Activated CD8-positive, alpha-beta memory T cell treated with anti-CD3 and anti-CD28 coated beads for 4 hours (primary cell): ENCODE results near the gene RC3H1.
"Not testable (repeated sequence)": the region's sequence is repeated elsewhere in the genome, so short reads cannot be mapped to it uniquely, and the experiment has no call there.

Experiments used
- DNase-seq, 2 donors: peaks; one replicate each; pipeline ENCODE4 v3.0.0-alpha.2; 2020; ENCODE audit warnings: low read depth in 2 of 2

Gene RC3H1

DNA sequence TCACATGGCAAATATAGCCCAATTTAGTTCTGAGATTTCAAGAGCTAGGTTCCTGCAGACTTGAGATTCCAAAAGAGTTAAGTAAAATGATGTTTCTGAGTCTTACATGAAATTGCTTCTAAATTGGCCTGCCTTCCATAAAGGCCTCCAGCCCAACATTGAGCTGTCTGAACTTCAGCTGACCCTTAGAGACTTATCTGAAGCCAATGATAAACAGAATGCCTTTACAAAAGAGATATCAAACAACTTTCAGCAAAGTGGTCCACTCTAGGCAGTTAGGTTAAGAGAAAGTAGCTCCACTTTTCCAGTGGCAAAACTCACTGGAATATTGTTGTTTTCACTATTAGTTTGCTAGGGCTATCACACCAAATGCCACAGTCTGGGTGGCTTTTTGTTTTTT, 6.3 kb upstream of the RC3H1 start:
- DNase-seq, result no peak

DNA sequence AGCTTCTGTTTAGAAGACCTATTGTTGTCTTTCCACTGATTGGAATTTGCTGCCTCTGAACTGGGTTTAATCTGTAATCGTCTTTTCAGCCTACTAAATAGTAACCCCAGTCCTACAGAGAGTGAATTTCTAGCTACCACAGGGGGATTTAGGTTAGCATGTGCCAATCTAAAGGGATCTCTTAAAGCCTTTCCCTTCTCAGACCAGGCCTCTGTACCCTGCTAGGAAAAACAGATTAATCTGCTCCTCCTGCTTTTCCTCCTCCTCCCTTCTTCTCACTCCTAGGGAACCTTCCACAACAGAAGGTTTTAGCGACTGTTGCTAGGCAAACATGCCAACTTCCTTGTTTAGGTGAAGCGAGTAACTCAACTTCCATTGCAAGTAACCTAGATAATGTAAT, 1.3 kb upstream of the RC3H1 start:
- no peak for DNase-seq

DNA sequence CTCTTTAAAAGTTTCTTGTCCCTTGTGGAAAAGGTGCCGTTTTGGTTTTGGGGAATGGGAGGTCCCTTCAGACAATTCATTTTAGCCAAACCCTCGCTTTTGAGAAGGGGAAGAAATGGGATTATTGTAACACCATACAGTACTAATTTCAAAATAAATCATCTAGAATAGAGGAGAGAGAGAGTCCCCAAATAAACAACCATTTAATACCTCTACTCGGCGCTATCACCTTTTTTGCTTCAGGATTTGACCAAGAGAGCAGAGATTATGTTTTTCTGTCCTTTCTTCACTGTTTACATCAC, 770 bp upstream of the RC3H1 start:
- DNase-seq, result no peak

DNA sequence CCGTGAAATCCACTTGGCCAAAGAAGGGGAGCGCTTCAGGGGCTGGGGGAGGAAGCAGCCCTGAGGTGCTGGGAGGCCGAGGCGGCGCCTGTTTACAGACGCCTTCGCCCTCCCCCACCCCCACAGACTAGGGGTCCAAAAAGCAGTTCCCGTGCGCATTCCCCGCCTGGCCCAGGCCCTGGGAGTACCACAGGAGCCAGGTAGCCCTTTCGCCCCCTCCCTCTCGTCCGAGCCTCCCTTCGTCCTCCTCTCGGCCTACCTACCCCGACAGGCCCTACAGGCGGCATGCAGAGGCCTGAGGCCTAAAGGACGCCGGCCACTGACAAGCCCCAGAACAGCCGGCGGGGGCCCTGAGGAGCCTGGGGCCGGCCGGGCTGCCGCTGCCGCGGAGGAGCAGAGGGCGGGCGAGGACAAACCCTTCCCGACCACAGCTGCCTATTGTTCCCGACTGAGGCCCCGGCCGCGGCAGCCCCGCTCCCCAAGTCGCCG, 522 bp downstream of the RC3H1 start:
- peak in 1 of 2 donors; percentile 16 for DNase-seq

DNA sequence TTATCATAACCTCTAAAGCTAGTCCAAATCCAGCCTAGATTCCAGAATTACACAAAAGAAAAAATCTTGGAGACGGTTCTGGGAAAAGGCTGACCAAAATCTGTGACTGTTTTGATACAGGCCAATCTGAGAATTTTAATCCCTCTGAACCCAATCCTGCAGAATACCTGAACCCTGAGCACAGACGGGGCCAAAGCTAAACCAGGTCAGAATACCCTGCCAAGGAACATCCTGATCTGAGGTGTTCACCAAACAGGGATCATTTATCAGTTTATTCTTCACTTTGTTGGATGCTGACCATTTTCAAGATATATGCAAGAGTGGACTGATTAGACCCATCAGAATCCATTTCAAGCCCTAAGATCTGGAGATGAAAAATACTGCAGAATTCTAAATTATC, 3.6 kb downstream of the RC3H1 start:
- no peak for DNase-seq

DNA sequence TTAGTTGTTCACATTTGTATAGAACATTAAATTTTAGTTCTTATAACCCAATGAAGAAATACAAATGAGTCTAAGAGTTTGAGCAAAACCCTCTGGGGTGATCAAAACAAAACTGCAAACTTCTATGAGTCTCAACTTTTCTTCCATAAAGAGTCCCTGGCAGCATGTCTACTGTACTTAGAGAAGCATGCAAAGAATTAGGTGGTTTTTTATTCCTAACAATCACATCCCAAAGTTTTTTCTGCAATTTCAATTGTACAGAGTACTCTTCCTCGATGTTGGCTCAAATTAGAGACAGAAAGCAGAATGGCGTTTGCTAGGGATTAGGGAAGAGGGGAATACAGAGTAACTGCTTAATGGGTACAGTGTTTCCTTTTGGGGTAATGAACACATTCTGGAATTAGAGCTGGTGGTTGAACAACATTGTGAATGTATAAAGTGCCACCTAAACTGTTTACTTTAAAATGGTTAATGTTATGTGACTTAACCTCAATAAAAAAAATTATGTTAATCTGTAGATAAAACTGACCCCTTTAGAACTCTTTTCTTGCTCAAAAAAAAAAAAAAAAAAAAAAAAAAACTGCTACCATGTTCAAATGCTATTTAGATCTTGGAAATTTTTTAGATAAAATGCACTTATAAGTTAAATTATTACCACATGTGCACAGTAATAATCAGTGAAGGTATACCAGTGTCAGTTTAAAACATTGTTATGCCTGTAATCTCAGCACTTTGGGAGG, 4.8 kb downstream of the RC3H1 start:
- DNase-seq, result no peak

DNA sequence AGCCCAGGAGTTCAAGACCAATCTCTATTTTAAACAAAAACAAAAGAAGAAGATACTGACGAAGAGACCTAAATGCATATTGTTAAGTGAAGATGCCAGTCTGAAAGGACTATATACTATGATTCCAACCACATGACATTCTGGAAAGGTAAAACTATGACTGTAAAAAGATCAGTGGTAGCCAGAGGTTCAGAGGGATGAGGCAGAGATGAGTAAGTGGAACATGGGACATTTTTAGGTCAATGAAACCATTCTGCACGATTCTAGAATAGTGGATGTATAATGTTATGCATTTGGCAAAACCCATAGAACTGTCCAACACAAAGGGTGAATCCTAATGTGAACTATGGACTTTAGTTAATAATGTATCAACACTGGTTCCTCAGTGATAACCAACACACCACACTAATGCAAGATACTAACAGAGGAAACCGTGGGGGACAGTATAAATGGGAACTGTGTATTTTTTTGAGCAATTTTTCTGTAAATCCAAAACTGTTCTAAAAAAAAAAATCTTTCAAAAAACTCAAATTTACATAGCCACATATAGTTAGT, 8.2 kb downstream of the RC3H1 start:
- DNase-seq, result no peak

DNA sequence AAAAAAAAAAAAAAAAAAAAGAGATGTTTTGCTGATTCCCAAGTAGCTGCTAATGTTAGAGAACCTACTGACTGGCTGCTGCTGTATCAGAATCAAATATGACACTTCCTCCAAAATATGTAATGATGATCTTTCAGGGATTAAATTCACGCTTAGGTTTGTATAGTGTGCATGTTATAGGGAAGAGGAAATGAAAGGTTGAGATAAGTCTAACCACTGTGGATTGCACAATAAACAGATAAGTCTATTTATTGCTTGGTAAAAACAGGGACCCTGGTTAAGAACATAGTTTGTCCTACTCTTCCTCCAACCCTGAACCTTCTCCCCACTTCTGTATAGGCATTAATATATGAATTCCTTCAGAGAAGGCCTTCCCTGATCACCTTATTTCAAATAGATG, 13.2 kb downstream of the RC3H1 start:
- DNase-seq, result no peak

DNA sequence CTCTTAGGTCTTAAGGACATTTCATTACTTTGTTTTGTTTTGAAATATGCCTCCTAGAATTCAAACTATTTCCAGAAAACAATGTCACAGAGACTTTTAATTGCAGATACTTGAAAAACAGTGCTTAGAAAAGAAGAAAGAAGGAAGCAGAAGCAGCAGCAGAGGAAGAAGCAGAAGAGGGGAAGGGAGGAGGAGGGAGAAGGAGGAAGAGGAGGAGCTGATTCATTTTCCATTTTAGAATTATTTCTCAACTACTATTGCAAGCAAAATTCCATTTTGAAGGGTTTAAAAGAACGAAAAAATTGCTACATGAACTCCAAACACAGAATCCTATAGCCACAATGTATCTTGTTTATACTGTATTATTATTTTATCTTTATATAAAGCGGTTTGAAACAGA, 13.9 kb downstream of the RC3H1 start:
- no peak for DNase-seq

DNA sequence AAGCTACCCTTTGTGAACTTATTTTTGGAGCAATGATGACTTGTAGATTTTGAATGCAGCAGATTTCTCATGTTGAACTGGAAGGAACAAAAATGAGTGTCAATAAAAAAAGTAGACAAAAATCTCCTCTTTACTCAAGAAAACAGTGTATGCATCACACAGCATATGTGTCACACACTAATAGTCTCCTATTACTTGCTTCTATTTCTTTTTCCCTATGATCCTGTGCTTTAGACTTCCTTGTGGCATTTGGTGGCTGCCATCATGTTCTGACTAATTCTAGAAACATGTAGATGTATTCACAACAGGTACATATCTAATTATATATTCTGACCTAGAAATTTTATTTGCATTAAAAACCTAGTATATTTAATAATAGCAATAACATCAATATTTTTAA, 14.3 kb downstream of the RC3H1 start:
- no peak for DNase-seq

DNA sequence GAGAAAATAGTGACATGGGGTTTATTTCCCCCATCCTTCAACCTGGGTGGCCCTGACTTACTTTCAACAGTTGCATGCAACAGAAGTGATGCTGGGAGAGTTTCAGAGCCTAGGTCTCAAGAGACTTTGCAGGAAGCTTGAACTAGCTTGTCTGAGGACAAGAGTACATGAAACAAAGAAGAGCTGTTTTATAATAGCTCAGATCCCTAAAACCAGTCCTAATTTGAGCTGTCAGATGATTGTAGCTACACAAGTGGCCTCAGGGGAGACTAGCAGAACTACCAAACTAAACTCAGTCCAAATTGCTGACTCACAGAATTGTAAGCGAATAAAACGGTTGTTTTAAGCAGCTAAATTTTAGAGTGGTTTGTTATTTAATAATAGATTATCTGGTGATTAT, 17.1 kb downstream of the RC3H1 start:
- no peak for DNase-seq

DNA sequence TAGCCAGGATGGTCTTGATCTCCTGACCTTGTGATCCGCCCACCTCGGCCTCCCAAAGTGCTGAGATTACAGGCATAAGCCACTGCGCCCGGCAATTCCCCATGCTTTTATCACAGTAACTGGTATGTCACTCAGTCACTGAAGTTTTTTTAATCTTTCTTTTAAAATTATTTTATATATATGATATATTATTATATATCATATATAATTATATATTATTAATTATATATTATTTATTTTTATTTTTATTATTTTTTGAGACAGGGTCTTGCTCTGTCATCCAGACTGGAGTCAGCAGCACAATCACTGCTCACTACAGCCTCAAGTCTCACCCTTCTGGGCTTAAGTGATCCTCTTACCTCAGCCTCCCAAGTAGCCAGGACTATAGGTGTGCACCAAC, 18.3 kb downstream of the RC3H1 start:
- DNase-seq, result no peak

DNA sequence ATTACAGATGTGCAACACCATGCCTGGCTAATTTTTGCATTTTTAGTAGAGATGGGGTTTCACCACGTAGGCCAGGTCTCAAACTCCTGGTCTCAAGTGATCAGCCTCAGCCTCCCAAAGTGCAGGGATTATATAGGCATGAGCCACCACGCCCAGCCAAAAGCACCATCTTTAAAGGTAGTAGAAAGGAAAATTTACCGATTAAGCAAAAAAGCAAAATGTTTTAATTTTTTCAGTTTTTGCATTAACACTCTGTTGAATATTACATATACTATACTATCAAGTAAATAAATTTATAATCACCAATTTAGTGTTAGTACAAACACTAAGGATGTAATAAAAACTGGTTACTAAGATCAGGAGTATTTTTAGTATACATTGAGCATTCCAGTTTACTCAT, 20.6 kb downstream of the RC3H1 start:
- no peak for DNase-seq

DNA sequence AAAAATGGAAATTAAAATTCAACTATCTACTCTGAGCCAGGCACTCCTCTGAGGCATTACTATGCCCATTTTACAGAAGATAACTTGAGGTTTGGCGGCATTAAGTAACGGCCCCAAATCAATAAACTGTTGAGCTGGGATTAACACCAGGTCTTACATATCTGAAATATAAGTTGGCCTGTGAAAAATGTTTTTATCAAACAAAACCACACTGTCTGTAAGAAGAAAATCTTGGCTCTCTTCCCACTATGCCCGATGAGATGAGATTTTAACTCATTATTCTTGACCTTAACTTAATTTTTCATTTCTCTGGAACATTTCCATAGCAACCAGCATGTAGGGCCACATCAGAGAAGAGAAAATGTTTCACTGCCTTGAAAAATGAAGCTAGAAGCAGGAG, 21.8 kb downstream of the RC3H1 start:
- no peak for DNase-seq

DNA sequence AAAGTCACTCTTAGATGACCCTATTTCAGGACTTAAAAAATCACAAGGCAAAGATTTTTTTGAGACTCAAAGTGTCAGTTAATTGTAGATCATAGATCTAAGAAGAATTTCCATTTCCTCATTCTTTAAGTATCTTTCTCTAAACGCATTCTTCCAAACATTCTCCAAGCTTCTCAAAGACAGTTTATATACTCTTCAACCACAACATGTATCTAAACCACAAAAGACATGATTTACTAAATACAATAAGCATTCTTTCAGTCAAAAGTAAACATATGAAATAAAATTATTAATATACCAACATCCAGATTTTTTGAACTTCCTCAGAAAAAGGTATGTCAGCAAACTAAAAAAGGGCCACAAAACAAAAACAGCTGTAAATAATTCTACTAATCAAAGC, 24.4 kb downstream of the RC3H1 start:
- no peak for DNase-seq

DNA sequence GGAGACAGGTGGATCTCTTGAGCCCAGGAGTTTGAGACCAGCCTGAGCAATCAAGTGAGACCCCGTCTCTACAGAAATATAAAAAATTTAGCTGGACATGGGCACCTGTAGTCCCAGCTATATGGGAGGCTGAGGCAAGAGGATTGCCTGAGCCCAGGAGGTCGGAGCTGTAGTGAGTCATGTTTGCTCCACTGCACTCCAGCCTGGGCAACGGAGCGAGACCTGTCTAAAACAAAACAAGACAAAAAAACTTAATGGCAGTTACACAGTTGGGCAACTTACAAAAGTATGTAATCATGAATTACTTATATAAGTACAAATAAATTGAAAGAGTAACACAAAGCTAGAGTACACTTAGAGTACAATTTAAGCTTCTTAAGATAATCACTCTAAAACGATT, 25.2 kb downstream of the RC3H1 start:
- DNase-seq, result no peak

DNA sequence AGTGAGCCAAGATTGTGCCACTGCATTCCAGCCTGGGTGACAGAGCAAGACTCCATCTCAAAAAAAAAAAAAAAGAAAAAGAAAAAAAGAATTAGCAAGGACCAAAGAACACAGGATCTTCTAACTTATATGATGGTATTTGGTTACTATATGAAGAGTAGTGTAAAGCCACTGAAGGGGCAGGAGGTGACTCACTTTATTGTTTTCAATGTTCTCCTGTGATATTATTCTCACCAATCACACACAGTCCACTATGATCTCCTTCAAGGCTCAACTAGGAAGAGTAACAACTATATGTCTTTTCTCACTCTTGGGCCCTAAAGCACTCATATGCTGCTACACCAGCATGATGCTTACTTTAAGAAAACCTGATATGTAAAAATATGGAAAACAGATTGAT, 26.7 kb downstream of the RC3H1 start:
- no peak for DNase-seq

DNA sequence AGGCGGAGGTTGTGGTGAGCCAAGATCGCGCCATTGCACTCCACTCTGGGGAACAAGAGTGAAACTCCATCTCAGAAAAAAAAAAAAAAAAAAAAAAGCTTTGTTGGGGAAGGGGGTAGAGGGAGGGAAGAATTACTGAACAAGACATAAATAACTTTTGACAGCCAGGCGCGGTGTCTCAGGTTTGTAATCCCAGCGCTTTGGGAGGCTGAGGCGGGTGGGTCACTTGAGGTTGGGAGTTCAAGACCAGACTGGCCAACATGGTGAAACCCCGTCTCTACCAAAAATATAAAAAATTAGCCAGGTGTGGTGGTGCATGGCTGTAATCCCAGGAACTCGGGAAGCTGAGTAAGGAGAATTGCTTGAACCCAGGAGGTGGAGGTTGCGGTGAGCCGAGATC, 28.2 kb downstream of the RC3H1 start:
- DNase-seq, result not testable (repeated sequence)

DNA sequence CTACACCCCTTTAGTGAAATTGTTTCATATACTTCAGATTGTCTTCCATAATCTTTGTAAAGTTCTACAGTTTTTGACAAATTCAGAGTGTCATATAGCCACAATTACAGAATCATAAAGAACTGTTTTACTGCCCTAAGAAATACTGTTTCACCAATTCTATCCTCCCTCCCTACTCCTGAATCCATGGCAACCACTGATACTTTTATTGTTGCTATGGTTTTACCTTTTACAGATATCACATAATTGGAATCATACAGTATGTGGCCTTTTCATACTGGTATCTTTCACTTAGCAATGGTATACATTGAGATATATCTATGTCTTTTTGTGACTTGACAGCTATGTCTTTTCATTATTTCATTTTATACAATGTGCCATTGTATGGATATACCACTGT, 34.1 kb downstream of the RC3H1 start:
- DNase-seq, result no peak

DNA sequence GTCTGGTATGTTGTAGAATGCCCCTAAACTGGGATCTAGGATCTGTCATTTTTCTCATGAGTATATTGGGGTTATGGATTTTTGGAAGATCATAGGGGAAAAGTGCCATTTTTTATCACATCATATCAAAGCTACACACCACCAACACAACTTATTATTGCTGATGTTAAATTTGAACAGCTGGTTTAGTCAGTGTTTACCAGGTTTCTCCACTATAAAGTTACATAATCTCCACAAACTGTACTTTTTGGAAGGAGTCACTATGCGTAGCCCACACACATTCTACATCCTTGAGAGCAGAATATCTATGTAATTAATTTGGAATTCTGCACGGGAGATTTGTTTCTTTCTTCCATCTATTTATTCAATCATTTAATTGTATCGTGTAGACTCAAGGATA, 35.2 kb downstream of the RC3H1 start:
- DNase-seq, result no peak

DNA sequence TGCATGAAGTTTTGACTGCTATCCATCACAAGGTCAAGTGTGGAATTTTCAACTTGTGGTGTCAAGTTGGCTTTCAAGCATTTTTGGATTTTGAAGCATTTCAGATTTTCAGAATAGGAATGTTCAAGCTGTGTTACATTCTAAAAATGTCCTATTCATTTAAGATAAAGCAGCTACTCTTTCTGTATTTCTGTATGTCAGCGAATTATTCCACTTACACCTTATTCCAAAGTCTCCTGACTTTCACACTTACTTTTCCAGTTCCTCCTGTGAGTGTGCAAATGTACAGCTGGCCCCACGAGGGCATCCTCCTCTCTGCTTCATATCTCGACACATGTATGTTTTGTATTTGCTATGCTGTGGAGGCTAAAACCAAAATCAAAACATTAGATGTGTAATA, 51.9 kb downstream of the RC3H1 start:
- no peak for DNase-seq

DNA sequence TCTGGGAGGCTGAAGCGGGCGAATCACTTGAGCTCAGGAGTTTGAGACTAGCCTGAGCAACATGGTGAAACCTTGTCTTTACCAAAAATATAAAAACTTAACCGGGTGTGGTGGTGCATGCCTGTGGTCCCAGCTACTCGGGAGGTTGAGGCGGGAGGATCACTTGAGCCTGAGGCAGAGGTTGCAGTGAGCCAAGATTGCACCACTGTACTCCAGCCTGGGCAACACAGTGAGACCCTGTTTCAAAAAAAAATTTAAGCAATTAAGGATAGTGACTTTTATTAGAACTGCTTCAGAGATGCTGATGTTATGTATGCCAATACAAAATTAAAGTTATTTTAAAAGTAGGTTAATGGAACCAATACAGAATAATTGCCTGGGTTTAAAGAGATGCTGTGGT, 56.3 kb downstream of the RC3H1 start:
- not testable (repeated sequence) for DNase-seq

DNA sequence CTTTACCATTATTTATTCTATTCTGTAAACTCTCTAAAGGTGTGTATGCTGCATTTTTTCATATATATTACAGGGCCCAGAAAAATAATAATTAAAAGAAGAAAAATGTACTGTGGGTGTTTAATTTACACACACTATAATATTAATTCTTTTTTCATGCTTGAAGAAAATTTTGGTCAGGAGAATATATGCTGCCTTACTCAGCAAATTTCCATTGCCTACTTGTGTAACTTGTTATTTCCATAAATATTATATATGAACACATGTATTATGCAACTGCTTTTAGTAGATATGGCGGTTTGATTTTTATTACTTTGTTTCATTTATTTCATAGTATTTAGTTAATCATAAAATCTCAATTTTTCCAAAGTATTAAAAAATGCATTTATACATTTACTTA, 58.7 kb downstream of the RC3H1 start:
- no peak for DNase-seq

DNA sequence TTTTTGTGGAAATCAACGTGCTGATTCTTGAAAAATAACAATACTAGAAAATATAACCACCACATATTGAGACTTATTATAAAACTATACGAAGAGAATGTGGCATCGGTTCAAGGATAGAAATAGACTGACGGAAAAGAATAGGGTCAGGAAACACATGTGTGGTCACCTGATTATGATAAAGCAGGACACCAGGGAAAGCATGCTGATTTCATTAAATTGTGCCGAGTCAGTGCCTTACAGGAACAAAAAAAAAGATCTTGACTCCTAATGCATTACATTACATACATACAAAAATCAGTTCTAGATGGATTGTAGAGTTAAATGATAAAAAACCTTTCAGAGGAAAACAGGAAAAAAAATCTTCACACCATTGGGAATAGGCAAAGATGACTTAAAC, 61.5 kb downstream of the RC3H1 start:
- no peak for DNase-seq
